HCT116 (cell line): ENCODE data around the gene ARFGEF3. TPM values are rescaled to one million over a fixed set of nuclear protein-coding genes. Genes with fewer than 3 reads are reported as not detected.
"Not testable (repeated sequence)": the region's sequence is repeated elsewhere in the genome, so short reads cannot be mapped to it uniquely, and the experiment has no call there.

Experiments used
- ATAC-seq: fragments of 200-7000 bp; cut with Tn5 transposase; 2 replicates; pipeline ENCODE4 v1.9.1; 2020; ENCODE audit warnings: mild to moderate bottlenecking, moderate library complexity
- BruUV-seq: library from RNA; stranded (reverse); fragments of 400-500 nt; replicated peaks from 2 replicates; lab custom pipeline; 2021; lab: Mats Ljungman, UMichigan
- CTCF ChIA-PET: fragments of 300-600 bp; sonication (Branson Sonifier 250); formaldehyde crosslinking; loops from one replicate; lab custom pipeline; 2021; ENCODE audit warnings: antibody characterized with exemption; lab: Charles Lee
- POLR2A ChIA-PET: fragments of 300-600, 350-600 bp; sonication (Branson Sonifier 250); formaldehyde crosslinking; loops from one replicate; lab custom pipeline; 2021; ENCODE audit warnings: antibody characterized with exemption; lab: Charles Lee
- RAD21 ChIA-PET, 2 experiments: fragments of 300-600 bp; sonication (Branson Sonifier 250); formaldehyde crosslinking; loops; one replicate each; lab custom pipeline; 2023; ENCODE audit warnings: low total read pairs in 2 of 2; ENCODE audit not compliant: uncharacterized antibody in 2 of 2, unreplicated experiment in 2 of 2, low non-redundant PET in 1 of 2; lab: Charles Lee
- DNase-seq: peaks from one replicate; pipeline ENCODE4 v3.0.0-alpha.2; 2010; ENCODE audit warnings: low read depth, low spot score
- H2AFZ ChIP-seq: fragments of 200-600 bp; shearing (Covaris generic), sonication (generic); 2 replicates; pipeline ENCODE4 v1.6.1; 2017; ENCODE audit warnings: low read depth, mixed run types, mixed read lengths, antibody characterized with exemption, low read length; ENCODE audit not compliant: poor library complexity, severe bottlenecking
- H3K27ac ChIP-seq: 2 replicates; pipeline ENCODE4 v1.5.1; 2012; ENCODE audit warnings: low read depth, low read length
- H3K27me3 ChIP-seq: fragments of 200-600 bp; sonication (generic); 2 replicates; pipeline ENCODE4 v1.6.1; 2016; ENCODE audit warnings: mixed run types, low read length, mixed read lengths; ENCODE audit not compliant: insufficient read depth
- H3K36me3 ChIP-seq, 2 experiments: fragments of 200-500 bp in 1 of 2; fragments of 200-600 bp in 1 of 2; sonication (Bioruptor generic) in 1 of 2; sonication (generic) in 1 of 2; 2 replicates each; pipeline versions ENCODE4 v1.5.1 to v1.6.1; 2014 to 2016; ENCODE audit warnings: low read length in 2 of 2, inconsistent platforms in 1 of 2, mixed read lengths in 1 of 2, mixed run types in 1 of 2; ENCODE audit not compliant: insufficient read depth in 2 of 2, control insufficient read depth in 1 of 2
- H3K4me1 ChIP-seq, 2 experiments: fragments of 200-600 bp in 1 of 2; sonication (generic) in 1 of 2; 2 replicates each; pipeline versions ENCODE4 v1.5.1 to v1.6.1; 2012 to 2017; ENCODE audit warnings: low read length in 2 of 2, inconsistent platforms in 1 of 2, mild to moderate bottlenecking in 1 of 2, mixed read lengths in 1 of 2, mixed run types in 1 of 2, moderate library complexity in 1 of 2; ENCODE audit not compliant: insufficient read depth in 2 of 2, control insufficient read depth in 1 of 2
- H3K4me2 ChIP-seq: fragments of 200-600 bp; sonication (generic); 2 replicates; pipeline ENCODE4 v1.6.1; 2017; ENCODE audit warnings: mixed run types, low read length, mixed read lengths
- H3K4me3 ChIP-seq, 2 experiments: fragments of 200-600 bp in 1 of 2; sonication (generic) in 1 of 2; replicated peaks in 1 of 2; 2 replicates each; pipeline ENCODE4 v1.5.1; 2011 to 2016; ENCODE audit warnings: low read length in 2 of 2, control low read depth in 1 of 2, low read depth in 1 of 2, mild to moderate bottlenecking in 1 of 2, mixed read lengths in 1 of 2, mixed run types in 1 of 2
- H3K79me2 ChIP-seq: fragments of 200-600 bp; sonication (generic); 2 replicates; pipeline ENCODE4 v1.6.1; 2017; ENCODE audit warnings: mild to moderate bottlenecking, mixed run types, low read length, moderate library complexity, mixed read lengths; ENCODE audit not compliant: insufficient read depth
- H3K9ac ChIP-seq: fragments of 200-600 bp; sonication (generic); 2 replicates; pipeline ENCODE4 v1.6.1; 2016; ENCODE audit warnings: low read length, mixed read lengths
- H3K9me2 ChIP-seq: fragments of 200-600 bp; sonication (generic), shearing (Covaris generic); 2 replicates; pipeline ENCODE4 v1.6.1; 2017; ENCODE audit warnings: mixed run types, mild to moderate bottlenecking, moderate library complexity; ENCODE audit not compliant: insufficient read depth
- H3K9me3 ChIP-seq, 2 experiments: fragments of 200-500 bp in 1 of 2; fragments of 200-600 bp in 1 of 2; sonication (Bioruptor generic) in 1 of 2; sonication (generic) in 1 of 2; 2 replicates each; pipeline ENCODE4 v1.6.1; 2014 to 2017; ENCODE audit warnings: low read length in 2 of 2, mixed read lengths in 2 of 2, inconsistent platforms in 1 of 2, low read depth in 1 of 2, mild to moderate bottlenecking in 1 of 2, mixed run types in 1 of 2, moderate library complexity in 1 of 2; ENCODE audit not compliant: control insufficient read depth in 1 of 2, insufficient read depth in 1 of 2
- H4K20me1 ChIP-seq: fragments of 200-600 bp; sonication (generic), shearing (Covaris generic); 2 replicates; pipeline ENCODE4 v1.6.1; 2017; ENCODE audit warnings: mixed run types, mild to moderate bottlenecking, moderate library complexity; ENCODE audit not compliant: insufficient read depth
- ATF3 ChIP-seq: IDR thresholded peaks from 2 replicates; pipeline ENCODE4 v1.6.1; 2012
- CBX3 ChIP-seq: IDR thresholded peaks from 2 replicates; pipeline ENCODE4 v1.6.1; 2012; ENCODE audit warnings: low read depth
- CEBPB ChIP-seq: IDR thresholded peaks from 2 replicates; pipeline ENCODE4 v1.6.1; 2012; ENCODE audit warnings: low read depth
- CTCF ChIP-seq, 3 experiments: fragments of 200-600 bp in 1 of 3; sonication (generic) in 1 of 3; IDR thresholded peaks in 2 of 3; conservative IDR thresholded peaks in 1 of 3; 2 replicates each; pipeline ENCODE4 v1.5.1; 2012 to 2017; ENCODE audit warnings: low read depth in 2 of 3, low read length in 2 of 3, antibody characterized with exemption in 1 of 3, borderline replicate concordance in 1 of 3, control low read depth in 1 of 3, mild to moderate bottlenecking in 1 of 3, mixed read lengths in 1 of 3, mixed run types in 1 of 3, moderate library complexity in 1 of 3; ENCODE audit not compliant: insufficient read depth in 1 of 3
- JUND ChIP-seq: IDR thresholded peaks from 2 replicates; pipeline ENCODE4 v1.6.1; 2012
- POLR2A ChIP-seq: IDR thresholded peaks from 2 replicates; pipeline ENCODE4 v1.7.0; 2011; ENCODE audit warnings: borderline replicate concordance; ENCODE audit not compliant: insufficient read depth, insufficient read length; ENCODE audit errors: extremely low read depth
- POLR2AphosphoS5 ChIP-seq: IDR thresholded peaks from 2 replicates; pipeline ENCODE4 v1.6.1; 2011; ENCODE audit warnings: mild to moderate bottlenecking, low read depth, low read length, moderate library complexity
- REST ChIP-seq: IDR thresholded peaks from 2 replicates; pipeline ENCODE4 v1.6.1; 2012; ENCODE audit warnings: low read depth
- SP1 ChIP-seq: IDR thresholded peaks from 2 replicates; pipeline ENCODE4 v1.6.1; 2012; ENCODE audit warnings: low read depth
- TCF7L2 ChIP-seq: IDR thresholded peaks from 2 replicates; pipeline ENCODE4 v1.7.0; 2011; ENCODE audit warnings: borderline replicate concordance, inconsistent platforms; ENCODE audit not compliant: insufficient read depth, insufficient read length; ENCODE audit errors: extremely low read depth
- YY1 ChIP-seq: IDR thresholded peaks from 2 replicates; pipeline ENCODE4 v1.6.1; 2011; ENCODE audit warnings: low read length, low read depth, moderate library complexity, mild to moderate bottlenecking; ENCODE audit not compliant: insufficient replicate concordance; ENCODE audit errors: extremely low read depth
- ZNF274 ChIP-seq: fragments of 200-500 bp; sonication (Bioruptor generic); IDR thresholded peaks from 2 replicates; pipeline ENCODE4 v1.6.1; 2014; ENCODE audit warnings: mild to moderate bottlenecking, low read depth, low read length, inconsistent platforms
- intact Hi-C: fragments of 100-400 bp; cut with micrococcal nuclease; formaldehyde crosslinking; loops from 2 replicates; pipeline ENCODE4 v1.10.0; 2022
- total RNA-seq: library from RNA; stranded (reverse); gene quantifications from one replicate; pipeline ENCODE4 v1.2.1, GENCODE V29; 2021; ENCODE audit not compliant: unreplicated experiment

Gene ARFGEF3
- total RNA-seq, 1 experiment from 2014 or later, result 3.8 TPM

GRCh38 chr6:138119229-138119628 is 42.5 kb upstream of the ARFGEF3 start:
- RAD21 ChIA-PET, BruUV-seq, ATAC-seq, POLR2A ChIA-PET, H3K27me3 ChIP-seq, H3K27ac ChIP-seq, H3K4me1 ChIP-seq, H3K9me2 ChIP-seq, H3K4me2 ChIP-seq, H2AFZ ChIP-seq, H3K36me3 ChIP-seq, DNase-seq, H4K20me1 ChIP-seq, H3K9ac ChIP-seq, H3K4me3 ChIP-seq, H3K9me3 ChIP-seq, H3K79me2 ChIP-seq: not testable (repeated sequence)
- intact Hi-C loops, result loop anchor here (5.0 kb wide), 3 partner anchors 308 to 473 kb away; no protein-coding TSS in a partner anchor
- CTCF ChIA-PET, result interaction anchor here (5.4 kb wide), 1 partner anchor 1246 kb away, joined by 26 read pairs; no protein-coding TSS in a partner anchor

- H3K9me3 ChIP-seq, result no peaks in the 10 kb centered on the region
- no peak overlapping the region for H3K9ac ChIP-seq
- H3K4me2 ChIP-seq, result no peak overlapping the region
- no peak overlapping the region for H2AFZ ChIP-seq
- H3K9me2 ChIP-seq, result no peaks in the 10 kb centered on the region
- H3K79me2 ChIP-seq, result no peaks in the 10 kb centered on the region
- intact Hi-C loops, result loop anchor here (5.0 kb wide), 3 partner anchors 307 to 472 kb away; no protein-coding TSS in a partner anchor
- H3K36me3 ChIP-seq, result no peaks in the 10 kb centered on the region
- peaks cover 0 to 8% of the 10 kb centered on the region in 2 experiments; a peak in 1 of 4 replicates for H3K4me1 ChIP-seq
- H4K20me1 ChIP-seq, result no peaks in the 10 kb centered on the region
- ChIA-PET CTCF (no interaction called here), RAD21 (no interaction called here)
- BruUV-seq, result no TSS peak
- no peak for DNase-seq
- H3K27ac ChIP-seq, result no peak overlapping the region
- TF ChIP-seq ZNF274 (no peak), SP1 (no peak), TCF7L2 (no peak), CTCF (IDR thresholded peaks at IDR 0.05 in 2 of 3, conservative IDR thresholded peaks at IDR 0.05 in 1 of 3; ENCODE audit: borderline replicate concordance in 1 of 3, insufficient read depth in 1 of 3, low read depth in 2 of 3, low read length in 2 of 3) (no peak), ATF3 (no peak), REST (no peak), JUND (no peak), CBX3 (no peak), YY1 (no peak), POLR2A (no peak), CEBPB (no peak), POLR2AphosphoS5 (no peak)
- TF ChIP-seq, all 23 proteins: peak for 0
- no peak for ATAC-seq
- Histone ChIP-seq H3K4me3 (no peak overlapping the region), H3K27me3 (no peaks in the 10 kb centered on the region)
- POLR2A ChIA-PET, result no interaction called here
These were observed 41.8 kb upstream of the ARFGEF3 start for GRCh38 chr6:138119976-138120375.
